ENCODE measurements around the gene DCAF4. TPM values are rescaled to one million over a fixed set of nuclear protein-coding genes. Genes with fewer than 3 reads are reported as not detected.

The DCAF4 gene
- total RNA-seq, 1 experiment from 2014 or later, result 19.6 TPM

DNA sequence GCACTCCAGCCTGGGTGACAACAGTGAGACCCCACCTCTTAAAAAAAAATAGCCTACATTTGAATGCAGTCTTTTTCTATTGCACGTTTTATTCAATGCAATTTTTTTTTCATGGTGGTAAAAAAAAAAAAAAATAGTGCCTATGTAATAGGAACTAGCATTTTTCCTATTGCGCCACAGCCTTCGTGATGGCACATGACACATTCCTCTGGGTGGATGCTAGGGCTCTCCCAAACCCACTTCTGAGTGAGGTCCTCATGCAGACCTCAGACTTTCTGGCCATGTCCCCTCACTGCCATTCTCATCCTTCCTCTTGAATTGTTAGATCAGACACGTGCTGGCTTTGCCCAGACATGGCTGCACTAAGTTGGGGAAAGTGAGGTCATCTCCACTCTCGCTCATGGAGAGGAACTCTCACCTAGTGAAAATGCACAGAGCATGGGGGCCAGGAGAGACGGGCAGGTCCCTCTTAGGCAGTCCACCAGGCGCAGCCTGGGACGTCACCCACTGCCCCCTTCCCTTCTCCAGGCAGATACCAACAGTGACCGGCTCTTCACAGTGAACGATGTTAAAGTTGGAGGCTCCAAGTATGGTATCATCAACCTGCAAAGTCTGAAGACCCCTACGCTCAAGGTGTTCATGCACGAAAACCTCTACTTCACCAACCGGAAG is 19.2 kb downstream of the DCAF4 start:
- no peaks in the 10 kb centered on the region for H3K4me1 Mint-ChIP-seq
- TF ChIP-seq, protein P1, sequence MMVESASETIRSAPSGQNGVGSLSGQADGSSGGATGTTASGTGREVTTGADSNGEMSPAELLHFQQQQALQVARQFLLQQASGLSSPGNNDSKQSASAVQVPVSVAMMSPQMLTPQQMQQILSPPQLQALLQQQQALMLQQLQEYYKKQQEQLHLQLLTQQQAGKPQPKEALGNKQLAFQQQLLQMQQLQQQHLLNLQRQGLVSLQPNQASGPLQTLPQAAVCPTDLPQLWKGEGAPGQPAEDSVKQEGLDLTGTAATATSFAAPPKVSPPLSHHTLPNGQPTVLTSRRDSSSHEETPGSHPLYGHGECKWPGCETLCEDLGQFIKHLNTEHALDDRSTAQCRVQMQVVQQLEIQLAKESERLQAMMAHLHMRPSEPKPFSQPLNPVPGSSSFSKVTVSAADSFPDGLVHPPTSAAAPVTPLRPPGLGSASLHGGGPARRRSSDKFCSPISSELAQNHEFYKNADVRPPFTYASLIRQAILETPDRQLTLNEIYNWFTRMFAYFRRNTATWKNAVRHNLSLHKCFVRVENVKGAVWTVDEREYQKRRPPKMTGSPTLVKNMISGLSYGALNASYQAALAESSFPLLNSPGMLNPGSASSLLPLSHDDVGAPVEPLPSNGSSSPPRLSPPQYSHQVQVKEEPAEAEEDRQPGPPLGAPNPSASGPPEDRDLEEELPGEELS (CRISPR knock-in tag; IDR thresholded peaks at IDR 0.05), result no peak
- TF ChIP-seq, protein P2, sequence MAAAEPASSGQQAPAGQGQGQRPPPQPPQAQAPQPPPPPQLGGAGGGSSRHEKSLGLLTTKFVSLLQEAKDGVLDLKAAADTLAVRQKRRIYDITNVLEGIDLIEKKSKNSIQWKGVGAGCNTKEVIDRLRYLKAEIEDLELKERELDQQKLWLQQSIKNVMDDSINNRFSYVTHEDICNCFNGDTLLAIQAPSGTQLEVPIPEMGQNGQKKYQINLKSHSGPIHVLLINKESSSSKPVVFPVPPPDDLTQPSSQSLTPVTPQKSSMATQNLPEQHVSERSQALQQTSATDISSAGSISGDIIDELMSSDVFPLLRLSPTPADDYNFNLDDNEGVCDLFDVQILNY (CRISPR knock-in tag; IDR thresholded peaks at IDR 0.05), result no peak
- no peaks in the 10 kb centered on the region for H3K9me3 Mint-ChIP-seq
- ChIA-PET CTCF (no interaction called here), POLR2A (no interaction called here)
- no peak for DNase-seq (ENCODE audit: low spot score)
- H3K27me3 Mint-ChIP-seq (ENCODE audit: low read depth), result no peaks in the 10 kb centered on the region
- H3K27ac Mint-ChIP-seq, result no peak overlapping the region
- H3K4me3 Mint-ChIP-seq, result no peak overlapping the region
- ATAC-seq, result no peak
- peaks cover 16% of the 10 kb centered on the region for H3K36me3 Mint-ChIP-seq

DNA sequence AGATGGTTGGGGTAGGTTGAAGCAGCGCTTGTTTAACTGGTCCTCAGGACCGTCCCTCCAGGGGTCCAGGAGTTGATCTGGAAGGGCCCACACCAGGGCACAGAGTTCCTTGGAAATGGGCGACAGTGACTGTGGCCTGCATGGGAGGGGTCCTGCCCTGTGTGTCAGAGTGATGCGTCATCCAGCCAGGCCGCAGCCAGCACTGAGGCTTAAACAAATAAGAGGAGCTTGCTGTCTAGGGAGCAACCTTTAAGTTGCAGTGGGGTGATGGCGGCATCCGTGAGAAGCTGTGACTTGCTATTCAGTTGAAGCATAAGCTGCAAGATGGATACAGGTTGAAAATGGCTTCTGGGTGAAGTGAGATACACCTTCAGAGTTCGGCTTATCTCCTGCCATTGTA is 20.2 kb downstream of the DCAF4 start:
- CTCF ChIA-PET, result interaction anchor here (3.1 kb wide), 1 partner anchor 432 kb away, joined by 59 read pairs; no protein-coding TSS in a partner anchor
- no peak overlapping the region for H3K4me3 Mint-ChIP-seq
- DNase-seq (ENCODE audit: low spot score) (no peak), ATAC-seq (no peak)
- H3K4me1 Mint-ChIP-seq, result no peaks in the 10 kb centered on the region
- POLR2A ChIA-PET, result no interaction called here
- H3K27ac Mint-ChIP-seq, result no peak overlapping the region; the same call in 1 of the 2 replicates
- H3K36me3 Mint-ChIP-seq, result peaks cover 16% of the 10 kb centered on the region
- H3K9me3 Mint-ChIP-seq, result no peaks in the 10 kb centered on the region
- TF ChIP-seq, protein P3, sequence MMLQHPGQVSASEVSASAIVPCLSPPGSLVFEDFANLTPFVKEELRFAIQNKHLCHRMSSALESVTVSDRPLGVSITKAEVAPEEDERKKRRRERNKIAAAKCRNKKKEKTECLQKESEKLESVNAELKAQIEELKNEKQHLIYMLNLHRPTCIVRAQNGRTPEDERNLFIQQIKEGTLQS (CRISPR knock-in tag; conservative IDR thresholded peaks at IDR 0.05), result no peak
- TF ChIP-seq NFYB (CRISPR knock-in tag; conservative IDR thresholded peaks at IDR 0.05; ENCODE audit: low read depth) (no peak), ELF4 (CRISPR knock-in tag; IDR thresholded peaks at IDR 0.05; ENCODE audit: low read depth) (no peak), FOXK1 (CRISPR knock-in tag; IDR thresholded peaks at IDR 0.05) (no peak), SMAD4 (CRISPR knock-in tag; IDR thresholded peaks at IDR 0.05) (no peak), CREM (CRISPR knock-in tag; IDR thresholded peaks at IDR 0.05) (no peak), RORB (CRISPR knock-in tag; IDR thresholded peaks at IDR 0.05) (no peak)
- TF ChIP-seq, protein P4, sequence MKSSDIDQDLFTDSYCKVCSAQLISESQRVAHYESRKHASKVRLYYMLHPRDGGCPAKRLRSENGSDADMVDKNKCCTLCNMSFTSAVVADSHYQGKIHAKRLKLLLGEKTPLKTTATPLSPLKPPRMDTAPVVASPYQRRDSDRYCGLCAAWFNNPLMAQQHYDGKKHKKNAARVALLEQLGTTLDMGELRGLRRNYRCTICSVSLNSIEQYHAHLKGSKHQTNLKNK (CRISPR knock-in tag; IDR thresholded peaks at IDR 0.05), result no peak
- TF ChIP-seq, protein P2 (CRISPR knock-in tag; IDR thresholded peaks at IDR 0.05), result no peak
- TF ChIP-seq, protein P5, sequence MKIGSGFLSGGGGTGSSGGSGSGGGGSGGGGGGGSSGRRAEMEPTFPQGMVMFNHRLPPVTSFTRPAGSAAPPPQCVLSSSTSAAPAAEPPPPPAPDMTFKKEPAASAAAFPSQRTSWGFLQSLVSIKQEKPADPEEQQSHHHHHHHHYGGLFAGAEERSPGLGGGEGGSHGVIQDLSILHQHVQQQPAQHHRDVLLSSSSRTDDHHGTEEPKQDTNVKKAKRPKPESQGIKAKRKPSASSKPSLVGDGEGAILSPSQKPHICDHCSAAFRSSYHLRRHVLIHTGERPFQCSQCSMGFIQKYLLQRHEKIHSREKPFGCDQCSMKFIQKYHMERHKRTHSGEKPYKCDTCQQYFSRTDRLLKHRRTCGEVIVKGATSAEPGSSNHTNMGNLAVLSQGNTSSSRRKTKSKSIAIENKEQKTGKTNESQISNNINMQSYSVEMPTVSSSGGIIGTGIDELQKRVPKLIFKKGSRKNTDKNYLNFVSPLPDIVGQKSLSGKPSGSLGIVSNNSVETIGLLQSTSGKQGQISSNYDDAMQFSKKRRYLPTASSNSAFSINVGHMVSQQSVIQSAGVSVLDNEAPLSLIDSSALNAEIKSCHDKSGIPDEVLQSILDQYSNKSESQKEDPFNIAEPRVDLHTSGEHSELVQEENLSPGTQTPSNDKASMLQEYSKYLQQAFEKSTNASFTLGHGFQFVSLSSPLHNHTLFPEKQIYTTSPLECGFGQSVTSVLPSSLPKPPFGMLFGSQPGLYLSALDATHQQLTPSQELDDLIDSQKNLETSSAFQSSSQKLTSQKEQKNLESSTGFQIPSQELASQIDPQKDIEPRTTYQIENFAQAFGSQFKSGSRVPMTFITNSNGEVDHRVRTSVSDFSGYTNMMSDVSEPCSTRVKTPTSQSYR (CRISPR knock-in tag; IDR thresholded peaks at IDR 0.05), result no peak
- TF ChIP-seq, protein P6, sequence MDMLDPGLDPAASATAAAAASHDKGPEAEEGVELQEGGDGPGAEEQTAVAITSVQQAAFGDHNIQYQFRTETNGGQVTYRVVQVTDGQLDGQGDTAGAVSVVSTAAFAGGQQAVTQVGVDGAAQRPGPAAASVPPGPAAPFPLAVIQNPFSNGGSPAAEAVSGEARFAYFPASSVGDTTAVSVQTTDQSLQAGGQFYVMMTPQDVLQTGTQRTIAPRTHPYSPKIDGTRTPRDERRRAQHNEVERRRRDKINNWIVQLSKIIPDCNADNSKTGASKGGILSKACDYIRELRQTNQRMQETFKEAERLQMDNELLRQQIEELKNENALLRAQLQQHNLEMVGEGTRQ (CRISPR knock-in tag; IDR thresholded peaks at IDR 0.05), result no peak
- H3K27me3 Mint-ChIP-seq (ENCODE audit: low read depth), result no peaks in the 10 kb centered on the region

Measured in WTC11 (cell line).